NCI-H1105 treated with DMSO at 0.1 percent for 48 hours (cell line): ENCODE measurements around the gene LRRC2.

ENCODE experiments used
- DNase-seq: peaks from one replicate; lab custom pipeline; 2025; lab: John Stamatoyannopoulos, UW

LRRC2 gene

DNA sequence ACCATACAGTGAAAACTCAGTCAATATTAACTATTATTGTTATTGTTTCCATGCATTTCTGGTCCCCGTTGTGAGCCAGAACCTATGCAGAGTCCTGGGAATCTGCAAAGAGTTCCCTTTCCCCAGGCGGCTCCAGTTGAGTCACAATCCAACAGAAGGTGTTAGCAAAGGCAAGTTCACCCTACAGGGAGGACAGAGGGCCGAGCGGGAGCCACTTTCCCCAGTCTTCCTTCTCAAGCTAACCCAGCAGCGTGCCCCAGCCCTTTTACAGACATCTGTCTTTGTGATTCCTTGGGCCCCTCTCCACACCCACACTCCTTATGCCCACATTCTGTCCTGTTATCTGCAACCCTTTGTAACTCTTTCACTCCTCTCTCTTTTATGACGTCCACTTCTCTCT is 88.3 kb downstream of the LRRC2 start:
- DNase-seq = no peak

DNA sequence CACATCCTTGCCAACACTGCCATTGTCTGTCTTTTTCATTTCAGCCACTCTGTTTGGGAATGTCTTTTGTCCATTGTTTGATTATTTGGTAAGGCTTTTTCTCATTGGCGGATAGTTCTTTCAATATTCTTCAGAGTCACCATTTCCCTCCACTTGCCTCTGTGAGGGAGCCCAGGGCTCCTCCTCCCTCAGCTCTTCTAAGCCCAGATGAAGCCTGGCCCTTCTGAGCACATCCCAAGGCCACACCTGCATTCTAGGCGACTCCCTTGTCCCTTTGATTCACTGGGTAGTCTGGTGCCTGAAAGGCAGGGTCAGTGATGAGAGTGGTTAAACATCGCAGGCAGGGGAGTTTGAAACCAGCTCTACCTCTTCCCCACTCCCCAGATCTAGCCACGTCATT is 89.0 kb downstream of the LRRC2 start:
- DNase-seq = no peak

DNA sequence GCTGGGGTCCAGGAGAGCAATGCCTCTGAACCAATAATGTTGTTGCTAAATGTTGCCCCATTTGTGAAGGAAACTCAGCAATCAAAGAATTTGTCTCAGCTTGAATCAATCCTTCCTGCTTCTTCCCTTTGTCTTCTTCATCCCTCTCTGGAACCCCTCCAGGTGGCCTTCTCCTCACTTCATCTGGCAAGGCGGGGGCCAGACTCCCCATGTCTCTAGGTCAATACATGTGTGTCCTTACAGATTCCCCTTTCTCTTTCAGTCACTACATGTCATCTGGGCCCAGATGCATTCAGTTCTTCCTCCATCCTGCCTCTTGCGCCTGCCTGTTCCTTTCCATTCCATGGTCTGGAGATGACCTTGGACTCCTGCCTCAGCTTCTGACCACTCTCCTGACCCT is 93.4 kb downstream of the LRRC2 start:
- no peak for DNase-seq

DNA sequence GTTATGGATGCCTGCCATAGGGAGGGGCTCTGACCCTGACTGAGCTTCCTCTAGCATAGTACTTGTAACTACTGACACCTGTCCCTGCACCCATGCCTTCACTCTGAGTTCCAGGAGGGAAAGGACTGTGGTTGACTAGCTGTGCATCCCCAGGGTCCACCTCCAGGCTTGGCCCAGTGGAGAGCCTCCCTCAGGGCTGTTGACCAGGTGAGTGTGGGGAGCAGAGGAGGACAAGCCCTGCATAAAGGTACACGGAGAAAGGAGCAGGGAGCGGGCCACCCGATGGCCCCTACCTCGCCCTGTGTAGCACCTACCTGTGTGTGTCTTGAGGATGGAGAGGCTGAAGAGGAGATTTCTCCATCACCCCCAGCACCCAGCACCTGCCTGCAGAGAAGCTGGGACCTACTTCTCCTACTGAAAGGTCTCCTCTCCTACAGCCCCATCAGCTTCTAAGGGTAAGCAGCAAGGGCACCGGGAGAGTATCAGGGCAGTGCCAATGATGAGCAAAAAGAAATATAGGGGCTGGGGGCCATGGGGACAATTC is 94.7 kb downstream of the LRRC2 start:
- DNase-seq = no peak

DNA sequence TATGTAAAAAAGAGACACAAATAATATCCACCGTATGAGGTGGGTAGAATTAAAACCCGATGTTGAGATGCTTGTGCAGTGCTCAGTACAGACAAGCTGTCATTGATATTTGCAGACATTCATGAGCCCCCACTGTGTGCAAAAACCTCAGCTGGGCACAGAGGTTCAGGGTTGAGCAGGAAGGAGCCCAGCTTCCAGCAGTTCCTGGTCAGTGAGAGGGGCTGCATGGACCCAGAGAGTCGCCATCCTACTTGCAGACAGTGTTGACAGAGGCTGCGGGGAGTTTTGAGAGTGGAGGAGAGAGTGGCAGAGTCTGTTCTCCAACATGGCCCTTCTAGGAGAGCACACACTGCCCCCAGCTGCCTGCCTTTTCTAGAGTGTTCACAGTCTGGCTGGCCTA is 95.3 kb downstream of the LRRC2 start:
- no peak for DNase-seq

DNA sequence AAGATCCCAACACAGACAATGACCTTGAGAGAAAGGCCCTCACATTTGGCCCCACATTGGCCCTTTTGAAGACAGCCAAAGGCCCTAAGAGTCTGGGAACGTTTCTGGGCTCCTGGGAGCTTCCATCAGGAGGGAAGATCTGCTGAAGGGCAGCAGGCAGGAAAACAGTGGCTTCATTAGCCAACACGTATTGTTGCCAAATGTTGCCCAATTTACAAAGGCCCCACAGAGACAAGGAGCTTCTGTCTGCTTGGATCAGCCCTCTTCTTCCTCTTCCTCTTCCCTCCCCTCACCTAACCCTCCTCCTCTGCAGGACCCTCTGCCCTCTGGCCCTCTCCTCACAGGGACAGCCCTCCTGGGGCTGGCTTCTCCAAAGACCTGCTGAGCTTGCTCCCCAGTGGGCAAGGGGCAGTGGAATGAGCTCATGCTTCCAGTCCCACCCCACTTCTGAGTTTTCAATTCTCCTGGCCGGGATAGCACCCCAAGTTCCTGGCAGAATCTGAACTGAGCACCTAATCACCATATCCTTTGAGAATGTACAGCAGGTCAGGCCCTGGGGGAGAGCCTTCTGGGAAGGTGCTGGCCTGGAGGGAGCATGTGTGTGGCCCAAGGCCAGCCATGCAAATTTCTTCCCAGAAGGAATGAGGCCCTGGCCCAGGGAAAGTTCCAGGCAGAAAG is 96.3 kb downstream of the LRRC2 start:
- DNase-seq = no peak

DNA sequence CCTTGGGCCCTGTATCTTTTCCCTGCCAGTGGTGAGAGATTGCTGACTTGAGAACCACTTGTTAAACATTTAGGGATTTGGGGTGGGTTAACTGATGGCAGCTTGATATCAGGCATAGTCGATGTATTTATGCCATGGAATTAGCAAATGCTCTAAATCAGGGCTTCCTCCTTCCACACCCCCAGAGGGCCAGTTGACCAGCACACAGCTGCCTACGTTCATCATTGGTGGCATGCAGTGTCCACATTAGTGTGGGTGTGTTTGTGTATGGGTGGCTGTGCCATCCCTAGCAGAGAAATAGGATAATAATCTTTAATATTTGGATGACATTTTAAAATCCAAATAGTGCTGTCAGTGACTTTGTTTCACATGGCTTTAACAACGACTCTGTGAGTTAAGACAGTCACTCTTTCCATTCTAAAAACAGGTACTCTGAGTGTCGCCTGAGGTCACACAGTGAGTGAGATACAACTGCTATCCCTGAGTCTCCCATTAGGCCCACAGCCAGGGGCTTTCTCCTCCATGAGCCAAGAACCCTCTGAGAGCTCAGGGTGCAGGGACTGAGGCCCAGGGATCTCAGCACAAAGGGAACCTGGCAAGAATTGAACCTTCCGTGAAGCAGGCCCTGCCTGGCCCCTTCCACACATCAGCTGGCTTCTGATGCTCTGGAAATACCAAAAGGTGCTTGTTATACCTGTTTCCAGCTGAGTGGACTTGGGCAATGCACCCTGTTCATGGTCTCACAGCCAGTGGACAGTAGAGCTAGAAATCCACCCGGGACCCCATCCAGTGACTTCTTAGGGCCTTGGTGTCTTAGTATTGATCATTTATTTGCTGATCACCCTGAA is 97.1 kb downstream of the LRRC2 start:
- DNase-seq = no peak

DNA sequence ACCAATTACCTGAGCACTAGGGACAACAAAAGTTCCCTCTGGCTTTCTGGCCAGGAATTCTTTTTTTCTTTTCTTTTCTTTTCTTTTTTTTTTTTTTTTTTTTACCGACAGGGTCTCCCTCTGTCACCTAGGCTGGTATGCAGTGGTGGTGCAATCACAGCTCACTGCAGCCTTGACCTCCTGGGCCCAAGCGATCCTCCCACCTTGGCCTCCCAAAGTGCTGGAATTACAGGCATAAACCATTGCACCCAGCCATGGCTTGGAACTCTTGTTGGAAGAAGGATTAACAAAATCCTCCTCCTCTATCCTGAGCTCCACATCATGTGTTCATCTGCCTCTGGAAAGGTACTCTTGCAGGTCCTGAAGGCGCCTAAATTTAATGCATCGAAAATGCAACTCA is 98.5 kb downstream of the LRRC2 start:
- DNase-seq = no peak

DNA sequence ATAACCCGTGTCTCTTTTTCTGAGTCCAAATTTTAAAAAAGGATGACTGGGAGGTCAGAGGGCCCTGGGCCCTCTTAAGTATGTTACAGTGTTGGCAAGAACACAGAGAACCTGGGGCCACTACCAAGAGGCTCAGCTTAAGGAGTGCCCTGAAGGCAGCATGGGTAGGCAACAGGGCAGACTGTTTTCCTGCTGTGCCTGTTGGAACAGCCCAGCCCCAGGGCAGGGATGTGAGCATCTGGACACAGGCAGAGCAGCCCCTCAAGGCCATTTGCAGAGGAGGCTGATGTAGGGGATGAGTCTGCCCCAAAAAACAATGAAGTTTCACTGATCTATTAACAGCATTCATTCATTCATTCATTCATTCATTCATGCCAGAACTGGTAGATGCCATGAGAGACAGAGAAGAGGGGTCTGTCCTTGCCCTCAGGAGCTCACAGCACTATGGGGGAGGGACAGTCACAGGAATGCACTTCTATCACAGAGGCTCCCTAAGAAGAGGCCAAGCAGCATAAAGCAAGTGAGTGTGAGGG is 99.2 kb downstream of the LRRC2 start:
- DNase-seq = no peak

DNA sequence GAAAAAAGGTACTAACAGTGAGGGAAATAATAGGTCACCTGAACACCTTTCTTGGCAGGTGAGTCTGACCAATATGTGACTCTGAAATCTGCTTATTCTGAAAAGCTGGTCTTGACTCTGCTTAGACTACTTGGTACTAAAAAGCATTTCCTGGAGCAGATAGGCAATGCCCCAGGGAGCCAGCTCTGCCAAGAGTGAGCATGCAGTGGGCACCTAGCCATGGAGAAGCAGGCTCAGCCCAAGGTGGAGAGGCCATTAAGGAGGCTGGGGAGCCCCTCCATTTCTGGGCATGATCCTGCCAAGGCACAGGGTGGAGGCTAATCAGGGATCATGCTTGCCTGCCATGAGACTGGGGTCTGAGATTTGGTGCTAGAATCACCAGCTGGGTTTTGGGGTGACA is 99.8 kb downstream of the LRRC2 start:
- DNase-seq = no peak
